SJCRH30 (cell line): Measurements from ENCODE around the gene SUMO2. TPM values are rescaled to one million over a fixed set of nuclear protein-coding genes. Genes with fewer than 3 reads are reported as not detected.
"Not testable (repeated sequence)": the region's sequence is repeated elsewhere in the genome, so short reads cannot be mapped to it uniquely, and the experiment has no call there.

ENCODE experiments used
- DNase-seq, 2 experiments: peaks; one replicate each; pipeline ENCODE4 v3.0.0-alpha.2; 2015 to 2020
- H3K27ac ChIP-seq: fragments of 250-450 bp; sonication (Bioruptor Pico); 2 replicates; pipeline ENCODE4 v1.5.1; 2020; ENCODE audit warnings: mild to moderate bottlenecking, moderate library complexity
- H3K27me3 ChIP-seq: fragments of 250-450 bp; sonication (Bioruptor Pico); 2 replicates; pipeline ENCODE4 v1.5.1; 2020; ENCODE audit warnings: mild to moderate bottlenecking, moderate library complexity
- H3K36me3 ChIP-seq: fragments of 250-450 bp; sonication (Bioruptor Pico); 2 replicates; pipeline ENCODE4 v1.5.1; 2020; ENCODE audit warnings: mild to moderate bottlenecking, moderate library complexity
- H3K4me1 ChIP-seq: fragments of 250-450 bp; sonication (Bioruptor Pico); 2 replicates; pipeline ENCODE4 v1.5.1; 2020; ENCODE audit warnings: mild to moderate bottlenecking, moderate library complexity
- H3K4me3 ChIP-seq: fragments of 250-450 bp; sonication (Bioruptor Pico); 2 replicates; pipeline ENCODE4 v1.5.1; 2020; ENCODE audit warnings: mild to moderate bottlenecking, moderate library complexity
- H3K9me3 ChIP-seq: fragments of 250-450 bp; sonication (Bioruptor Pico); replicated peaks from 2 replicates; pipeline ENCODE4 v1.5.1; 2020; ENCODE audit warnings: mild to moderate bottlenecking, moderate library complexity
- total RNA-seq: library from RNA; depleted of rRNA; stranded (reverse); fragments of >200 nt; shearing (Covaris generic); gene quantifications from 2 replicates; pipeline ENCODE4 v1.2.3, GENCODE V29; 2014

Gene SUMO2
- total RNA-seq, 1 experiment from 2014 or later: 433 TPM

GRCh38 chr17:75199886-75200618, 17.3 kb upstream of the SUMO2 start:
- no peak overlapping the region for H3K27ac ChIP-seq
- no peaks in the 10 kb centered on the region for H3K4me1 ChIP-seq
- H3K27me3 ChIP-seq: no peaks in the 10 kb centered on the region
- no peak overlapping the region for H3K4me3 ChIP-seq
- H3K9me3 ChIP-seq: no peaks in the 10 kb centered on the region
- H3K36me3 ChIP-seq: no peaks in the 10 kb centered on the region
- DNase-seq: no peak

- H3K27me3 ChIP-seq: no peaks in the 10 kb centered on the region
- H3K4me1 ChIP-seq: no peaks in the 10 kb centered on the region
- H3K27ac ChIP-seq: no peak overlapping the region
- H3K9me3 ChIP-seq: no peaks in the 10 kb centered on the region
- no peaks in the 10 kb centered on the region for H3K36me3 ChIP-seq
- peak in 1 of 2 experiments; percentile 23 for DNase-seq
- no peak overlapping the region for H3K4me3 ChIP-seq
Measured at GRCh38 chr17:75194879-75195278, 12.1 kb upstream of the SUMO2 start.

DNA sequence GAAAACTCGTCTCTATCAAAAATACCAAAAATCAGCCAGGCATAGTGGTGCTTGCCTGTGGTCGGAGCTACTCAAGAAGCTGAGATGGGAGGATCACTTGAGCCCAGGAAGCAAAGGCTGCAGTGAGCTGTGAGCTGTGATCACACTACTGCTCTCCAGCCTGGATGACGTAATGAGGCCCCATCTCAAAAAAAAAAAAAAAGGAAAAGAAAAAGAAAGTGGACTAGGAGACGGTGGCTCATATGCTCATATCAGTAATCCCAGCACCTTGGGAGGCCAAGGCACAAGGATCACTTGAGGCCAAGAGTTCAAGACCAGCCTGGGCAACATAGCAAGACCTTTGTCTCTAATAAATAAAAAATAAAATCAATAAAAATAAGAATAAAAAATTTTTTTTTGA, 8.8 kb upstream of the SUMO2 start:
- Histone ChIP-seq H3K36me3 (no peaks in the 10 kb centered on the region), H3K4me1 (no peaks in the 10 kb centered on the region), H3K4me3 (no peak overlapping the region), H3K27me3 (no peaks in the 10 kb centered on the region; the same call in 1 of the 2 replicates), H3K27ac (no peak overlapping the region), H3K9me3 (no peaks in the 10 kb centered on the region)
- DNase-seq: peak; percentile 24 to 62

GRCh38 chr17:75188614-75189013, 5.9 kb upstream of the SUMO2 start:
- DNase-seq: no peak
- Histone ChIP-seq H3K27me3 (no peaks in the 10 kb centered on the region; the same call in 1 of the 2 replicates), H3K4me1 (peaks cover under 1% of the 10 kb centered on the region; the same call in 1 of the 2 replicates), H3K4me3 (no peak overlapping the region), H3K9me3 (no peaks in the 10 kb centered on the region), H3K36me3 (no peaks in the 10 kb centered on the region), H3K27ac (no peak overlapping the region)

DNA sequence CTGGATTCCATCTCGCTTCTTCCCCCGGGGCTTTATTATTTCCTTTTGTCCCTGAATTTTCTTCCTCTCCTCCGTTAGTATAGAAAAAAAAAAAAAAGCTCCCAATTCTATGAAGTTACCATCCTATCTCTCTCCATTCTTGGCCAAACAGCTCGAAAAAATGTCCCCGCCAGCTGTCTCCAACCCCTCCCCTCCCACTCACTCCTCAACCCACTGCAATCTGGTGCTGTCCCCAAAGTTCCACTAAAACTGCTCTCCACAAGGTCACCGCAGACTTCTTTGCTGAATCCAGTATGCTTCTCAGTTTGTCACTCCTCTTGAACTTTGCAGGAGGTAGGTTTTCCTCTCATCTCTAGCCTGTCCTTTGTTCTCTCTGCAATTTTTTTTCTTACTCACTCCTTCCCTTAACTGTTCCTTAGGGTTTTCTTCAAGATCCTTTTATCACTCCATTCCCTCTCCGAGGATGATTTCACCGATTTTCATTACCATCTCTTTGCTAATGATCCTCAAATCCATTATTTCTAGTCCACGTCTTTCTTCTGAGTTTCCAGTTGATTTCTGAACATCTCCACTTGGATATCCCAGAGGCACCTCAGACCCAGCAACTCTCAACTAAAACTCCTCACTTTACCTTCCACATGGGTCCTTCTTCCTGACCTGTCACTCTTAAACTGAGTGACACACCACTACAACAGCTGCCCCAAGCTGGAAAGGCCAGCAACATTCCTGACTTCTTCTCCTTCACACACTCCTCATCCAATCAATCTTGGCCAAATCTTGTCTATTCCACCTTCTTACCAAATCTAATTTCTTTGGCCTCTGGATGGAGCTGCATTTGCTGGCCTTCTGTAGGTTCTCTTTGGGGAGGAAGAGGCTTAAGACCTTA, 1.5 kb upstream of the SUMO2 start:
- DNase-seq: no peak
- Histone ChIP-seq H3K27ac (no peak overlapping the region), H3K36me3 (peaks cover 18% of the 10 kb centered on the region), H3K27me3 (no peaks in the 10 kb centered on the region; the same call in 1 of the 2 replicates), H3K4me3 (no peak overlapping the region), H3K4me1 (peaks cover 8% of the 10 kb centered on the region; the same call in 1 of the 2 replicates), H3K9me3 (no peaks in the 10 kb centered on the region)

DNA sequence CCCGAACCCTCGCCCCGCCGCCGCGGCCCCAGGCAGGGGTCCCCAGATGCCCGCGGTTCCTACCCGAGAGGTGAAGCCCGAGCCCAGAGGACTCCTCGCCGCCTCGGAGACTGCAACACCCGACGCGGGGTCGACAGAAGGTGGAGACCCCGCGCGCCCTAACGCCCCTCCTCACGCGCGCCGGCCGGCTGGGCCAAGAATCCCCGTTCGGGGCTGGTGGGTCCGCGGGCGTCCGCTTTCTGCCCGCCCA, 515 bp downstream of the SUMO2 start:
- Histone ChIP-seq H3K36me3 (peaks cover 31% of the 10 kb centered on the region), H3K4me1 (peaks cover 8% of the 10 kb centered on the region; the same call in 1 of the 2 replicates), H3K9me3 (no peaks in the 10 kb centered on the region), H3K4me3 (peak overlapping the region; percentile 89), H3K27ac (peak overlapping the region; percentile 87), H3K27me3 (no peaks in the 10 kb centered on the region)
- no peak for DNase-seq

GRCh38 chr17:75181608-75182318, 996 bp downstream of the SUMO2 start:
- Histone ChIP-seq H3K27me3 (no peaks in the 10 kb centered on the region), H3K9me3 (no peaks in the 10 kb centered on the region), H3K27ac (peak overlapping the region; percentile 87), H3K4me1 (peaks cover 8% of the 10 kb centered on the region; the same call in 1 of the 2 replicates), H3K36me3 (peaks cover 36% of the 10 kb centered on the region), H3K4me3 (peak overlapping the region; percentile 89)
- DNase-seq: peak; percentile 27 to 49

DNA sequence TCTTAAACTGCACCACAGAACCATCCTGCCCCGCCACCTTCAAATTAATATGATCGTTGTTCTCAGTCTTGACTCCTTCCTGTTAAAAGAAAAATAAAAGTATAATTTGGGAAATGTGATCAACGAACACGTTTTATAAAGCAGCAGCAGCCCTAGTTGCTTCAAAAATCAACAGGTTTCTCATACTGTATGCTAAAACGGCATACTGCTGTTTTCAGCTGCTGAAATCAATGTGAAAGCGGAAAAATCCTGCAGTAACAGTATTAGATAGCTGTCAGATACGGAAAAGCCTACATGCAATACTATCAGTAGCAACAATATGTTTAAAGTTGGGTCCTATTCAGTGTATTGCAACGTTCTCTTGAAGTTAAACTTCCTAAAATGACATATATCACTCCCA, 1.6 kb downstream of the SUMO2 start:
- peaks cover 43% of the 10 kb centered on the region for H3K36me3 ChIP-seq
- DNase-seq: no peak
- H3K9me3 ChIP-seq: no peaks in the 10 kb centered on the region
- no peaks in the 10 kb centered on the region for H3K27me3 ChIP-seq
- peaks cover 8% of the 10 kb centered on the region; the same call in 1 of the 2 replicates for H3K4me1 ChIP-seq
- peak overlapping the region; percentile 89 for H3K4me3 ChIP-seq
- H3K27ac ChIP-seq: no peak overlapping the region

GRCh38 chr17:75178453-75178852, 4.3 kb downstream of the SUMO2 start:
- Histone ChIP-seq H3K27me3 (no peaks in the 10 kb centered on the region), H3K4me1 (peaks cover 7% of the 10 kb centered on the region; the same call in 1 of the 2 replicates), H3K9me3 (no peaks in the 10 kb centered on the region), H3K27ac (no peak overlapping the region), H3K4me3 (no peak overlapping the region), H3K36me3 (peaks cover 68% of the 10 kb centered on the region)
- no peak for DNase-seq

- peaks cover 4% of the 10 kb centered on the region; the same call in 1 of the 2 replicates for H3K4me1 ChIP-seq
- peaks cover 84% of the 10 kb centered on the region for H3K36me3 ChIP-seq
- H3K4me3 ChIP-seq: no peak overlapping the region
- H3K27me3 ChIP-seq: no peaks in the 10 kb centered on the region
- no peak overlapping the region for H3K27ac ChIP-seq
- DNase-seq: no peak
- H3K9me3 ChIP-seq: no peaks in the 10 kb centered on the region
Measured at GRCh38 chr17:75176625-75177024, 6.1 kb downstream of the SUMO2 start.

- no peak for DNase-seq
- no peaks in the 10 kb centered on the region for H3K4me1 ChIP-seq
- peaks cover 87% of the 10 kb centered on the region for H3K36me3 ChIP-seq
- no peaks in the 10 kb centered on the region for H3K27me3 ChIP-seq
- H3K9me3 ChIP-seq: no peaks in the 10 kb centered on the region
- no peak overlapping the region for H3K4me3 ChIP-seq
- no peak overlapping the region for H3K27ac ChIP-seq
Measured at GRCh38 chr17:75174996-75175395, 7.8 kb downstream of the SUMO2 start.

- Histone ChIP-seq H3K4me3 (no peak overlapping the region), H3K4me1 (no peaks in the 10 kb centered on the region), H3K9me3 (no peaks in the 10 kb centered on the region), H3K27ac (no peak overlapping the region), H3K27me3 (no peaks in the 10 kb centered on the region), H3K36me3 (peaks cover 88% of the 10 kb centered on the region)
- DNase-seq: no peak
Measured at GRCh38 chr17:75173526-75173925, 9.2 kb downstream of the SUMO2 start.

- Histone ChIP-seq H3K9me3 (no peaks in the 10 kb centered on the region), H3K27ac (no peak overlapping the region), H3K27me3 (no peaks in the 10 kb centered on the region), H3K36me3 (peaks cover 92% of the 10 kb centered on the region), H3K4me1 (no peaks in the 10 kb centered on the region), H3K4me3 (no peak overlapping the region)
- DNase-seq: no peak
Measured at GRCh38 chr17:75168998-75169397, 13.8 kb downstream of the SUMO2 start.

DNA sequence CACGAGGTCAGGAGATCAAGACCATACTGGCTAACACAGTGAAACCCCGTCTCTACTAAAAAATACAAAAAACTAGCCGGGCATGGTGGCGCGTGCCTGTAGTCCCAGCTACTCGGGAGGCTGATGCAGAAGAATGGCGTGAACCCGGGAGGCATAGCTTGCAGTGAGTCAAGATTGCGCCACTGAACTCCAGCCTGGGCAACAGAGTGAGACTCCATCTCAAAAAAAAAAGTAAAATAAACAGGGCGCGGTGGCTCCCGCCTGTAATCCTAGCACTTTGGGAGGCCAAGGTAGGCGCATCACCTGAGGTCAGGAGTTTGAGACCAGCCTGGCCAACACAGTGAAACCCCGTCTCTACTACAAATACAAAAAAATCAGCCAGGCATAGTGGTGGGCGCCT, 18.2 kb downstream of the SUMO2 start:
- peaks cover 73% of the 10 kb centered on the region for H3K36me3 ChIP-seq
- H3K27me3 ChIP-seq, H3K9me3 ChIP-seq, DNase-seq, H3K27ac ChIP-seq, H3K4me3 ChIP-seq, H3K4me1 ChIP-seq: not testable (repeated sequence)

DNA sequence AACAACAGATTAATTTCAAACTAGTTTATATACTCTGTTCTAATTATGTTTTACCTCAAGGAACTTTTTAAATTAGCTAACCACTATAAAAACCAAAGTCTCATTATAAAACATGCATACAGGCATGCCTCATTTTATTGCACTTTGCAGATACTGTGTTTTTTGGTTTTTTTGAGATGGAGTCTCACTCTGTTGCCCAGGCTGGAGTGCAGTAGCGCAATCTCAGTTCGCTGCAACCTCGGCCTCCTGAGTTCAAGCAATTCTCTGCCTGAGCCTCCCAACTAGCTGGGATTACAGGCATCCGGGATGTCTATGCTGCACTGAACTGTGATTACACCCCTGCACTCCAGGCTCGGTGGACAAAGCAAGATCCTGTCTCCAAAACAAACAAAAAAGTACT, 19.7 kb downstream of the SUMO2 start:
- Histone ChIP-seq H3K4me1 (no peaks in the 10 kb centered on the region), H3K27ac (no peak overlapping the region), H3K36me3 (peaks cover 62% of the 10 kb centered on the region), H3K9me3 (no peaks in the 10 kb centered on the region), H3K27me3 (no peaks in the 10 kb centered on the region), H3K4me3 (no peak overlapping the region)
- DNase-seq: no peak
